HepG2 (cell line): ENCODE measurements around the gene TMEM14C. TPM values are rescaled to one million over a fixed set of nuclear protein-coding genes. Genes with fewer than 3 reads are reported as not detected.
A peak's percentile ranks its signal among the peaks of the same experiment; 100 is the strongest.

Experiments
- BCL6 ChIP-seq: IDR thresholded peaks from 2 replicates; pipeline ENCODE4 v1.6.1; 2016; ENCODE audit warnings: missing genetic modification reagents, missing compliant biosample characterization
- CBX5 ChIP-seq: sonication (generic); formaldehyde crosslinking; IDR thresholded peaks from 2 replicates; pipeline ENCODE4 v1.4.0; 2020; ENCODE audit warnings: missing genetic modification reagents, borderline replicate concordance
- HNF1A ChIP-seq, 2 experiments: sonication (generic) in 1 of 2; formaldehyde crosslinking in 1 of 2; IDR thresholded peaks; 2 replicates each; pipeline versions ENCODE4 v1.4.0 to v1.6.1; 2016 to 2020; ENCODE audit warnings: borderline replicate concordance in 1 of 2, low read depth in 1 of 2, mild to moderate bottlenecking in 1 of 2, missing genetic modification reagents in 1 of 2
- MLXIP ChIP-seq: sonication (generic); formaldehyde crosslinking; IDR thresholded peaks from 2 replicates; pipeline ENCODE4 v1.9.0; 2021; ENCODE audit warnings: missing genetic modification reagents, borderline replicate concordance
- MTERF4 ChIP-seq: sonication (generic); formaldehyde crosslinking; IDR thresholded peaks from 2 replicates; pipeline ENCODE4 v1.8.0; 2023; ENCODE audit warnings: mild to moderate bottlenecking, missing genetic modification reagents
- MXD1 ChIP-seq: sonication (generic); formaldehyde crosslinking; IDR thresholded peaks from 2 replicates; pipeline ENCODE4 v1.4.0; 2020; ENCODE audit warnings: mild to moderate bottlenecking, missing genetic modification reagents
- NCOA1 ChIP-seq: sonication (generic); formaldehyde crosslinking; IDR thresholded peaks from 2 replicates; pipeline ENCODE4 v1.9.0; 2021; ENCODE audit warnings: missing genetic modification reagents
- RARG ChIP-seq: sonication (generic); formaldehyde crosslinking; IDR thresholded peaks from 2 replicates; pipeline ENCODE4 v1.4.0; 2020; ENCODE audit warnings: low read depth, mild to moderate bottlenecking, missing genetic modification reagents
- RNF219 ChIP-seq: sonication (generic); formaldehyde crosslinking; IDR thresholded peaks from 2 replicates; pipeline ENCODE4 v1.5.0; 2020; ENCODE audit warnings: mild to moderate bottlenecking, missing genetic modification reagents
- XRCC5 ChIP-seq: fragments of 200-400 bp; formaldehyde crosslinking; optimal IDR thresholded peaks from 2 replicates; pipeline ENCODE3; 2017; ENCODE audit warnings: mild to moderate bottlenecking, low read length
- ZBTB49 ChIP-seq: sonication (generic); formaldehyde crosslinking; IDR thresholded peaks from 2 replicates; pipeline ENCODE4 v1.4.0; 2020; ENCODE audit warnings: missing genetic modification reagents, borderline replicate concordance
- ZNF430 ChIP-seq: sonication (generic); formaldehyde crosslinking; IDR thresholded peaks from 2 replicates; pipeline ENCODE4 v1.9.0; 2021; ENCODE audit warnings: mild to moderate bottlenecking, missing genetic modification reagents
- ZNF749 ChIP-seq: sonication (generic); formaldehyde crosslinking; IDR thresholded peaks from 2 replicates; pipeline ENCODE4 v1.8.0; 2022; ENCODE audit warnings: mild to moderate bottlenecking, missing genetic modification reagents, moderate library complexity, borderline replicate concordance
- polyA plus RNA-seq, 8 experiments: library from polyadenylated mRNA; depleted of rRNA in 3 of 8; stranded (reverse) in 7 of 8; unstranded in 1 of 8; fragments of >200 nt; fragmentation: Illumina TruSeq in 4 of 8; extraction: Trizol in 4 of 8; gene quantifications; 2 replicates each; pipeline versions ENCODE4 v1.2.1 to v1.2.3, GENCODE V29; 2011 to 2016; ENCODE audit warnings: low read depth in 4 of 8, missing spikeins in 1 of 8, mixed read lengths in 1 of 8; ENCODE audit not compliant: insufficient read depth in 1 of 8
- total RNA-seq, 5 experiments: library from RNA; depleted of rRNA; stranded (reverse); fragments of >200 nt; fragmentation: Illumina TruSeq; extraction: Trizol; gene quantifications; 2 replicates each; pipeline ENCODE4 v1.2.3, GENCODE V29; 2016; ENCODE audit warnings: low read depth in 1 of 5

The TMEM14C gene
- total and polyA plus RNA-seq, 2 of the 13 experiments (the other 11 are each of a cell fraction or from before 2014, with no cell fraction given): 184 TPM

- peak; percentile 24; the same call in 1 of the 2 replicates for TF ChIP-seq ZBTB49 (CRISPR knock-in tag)
- TF ChIP-seq MXD1 (CRISPR knock-in tag): peak; percentile 64; the same call in 1 of the 2 replicates
- TF ChIP-seq CBX5 (CRISPR knock-in tag): peak; percentile 79; the same call in 1 of the 2 replicates
- peak; percentile 63 for TF ChIP-seq BCL6
- TF ChIP-seq ZNF749 (CRISPR knock-in tag): peak; percentile 67; the same call in 1 of the 2 replicates
- TF ChIP-seq XRCC5: peak; percentile 95
- TF ChIP-seq RARG (CRISPR knock-in tag): 0 out of 2 replicates have a peak, but pooled peaks have one; percentile 89
- no peak for TF ChIP-seq NCOA1
- 0 out of 2 replicates have a peak, but pooled peaks have one; percentile 81 for TF ChIP-seq RNF219
- TF ChIP-seq HNF1A (IDR thresholded peaks at IDR 0.05; ENCODE audit: low read depth): no peak; the same call in none of the 2 replicates
- peak; percentile 91 for TF ChIP-seq HNF1A (CRISPR knock-in tag; IDR thresholded peaks at IDR 0.05; ENCODE audit: borderline replicate concordance)
- TF ChIP-seq MLXIP (CRISPR knock-in tag): no peak; the same call in 1 of the 2 replicates
- TF ChIP-seq ZNF430: peak; percentile 98
- peak; percentile 92; the same call in 1 of the 2 replicates for TF ChIP-seq MTERF4
Measured at GRCh38 chr6:10722820-10723566, at the start of gene TMEM14C (continued).
